Measurements from ENCODE around the gene OXA1L. TPM values are rescaled to one million over a fixed set of nuclear protein-coding genes. Genes with fewer than 3 reads are reported as not detected.
A peak's percentile ranks its signal among the peaks of the same experiment; 100 is the strongest.
"Not testable (repeated sequence)": the region's sequence is repeated elsewhere in the genome, so short reads cannot be mapped to it uniquely, and the experiment has no call there.

Gene OXA1L
- polyA plus RNA-seq (2013, experiment 1 of 2) = 123 TPM
- 125 TPM for polyA plus RNA-seq (2013, experiment 2 of 2)

GRCh38 chr14:22766457-22767322 lies at the start of gene OXA1L:
Gene OXA1L (plus strand): TSS chr14:22766688. CDS start chr14:22766702, 14 bp downstream.
- H3K4me3 ChIP-seq (ENCODE audit: extremely low read depth, insufficient read depth, low read length, poor library complexity, severe bottlenecking) = peak within 1 kb of the TSS; percentile 91
- H3K27ac ChIP-seq (ENCODE audit: low read depth, low read length, severe bottlenecking) = peak within 1 kb of the TSS; percentile 94
- WGBS, 2 experiments (ENCODE audit: insufficient coverage in 2 of 2) = 0% methylated on average over 52 to 54 of the region's 56 CpGs

GRCh38 chr14:22718091-22718490 lies 48.4 kb upstream of the OXA1L start:
- H3K4me3 ChIP-seq (ENCODE audit: extremely low read depth, insufficient read depth, low read length, poor library complexity, severe bottlenecking) = no peak overlapping the region
- H3K27ac ChIP-seq (ENCODE audit: low read depth, low read length, severe bottlenecking) = no peak overlapping the region
- 76 to 82% methylated on average over 2 of the region's 4 CpGs for WGBS, 2 experiments (ENCODE audit: insufficient coverage in 2 of 2)
- no peaks in the 10 kb centered on the region for H3K36me3 ChIP-seq (ENCODE audit: control insufficient read depth, insufficient read depth, low read length)
- H3K4me1 ChIP-seq (ENCODE audit: control insufficient read depth, insufficient read depth, low read length, poor library complexity, severe bottlenecking) = no peaks in the 10 kb centered on the region
- H3K9me3 ChIP-seq (ENCODE audit: control insufficient read depth, low read length) = no peaks in the 10 kb centered on the region

More at GRCh38 chr14:22766457-22767322, at the start of gene OXA1L:
- peaks cover 13% of the 10 kb centered on the region for H3K4me1 ChIP-seq (ENCODE audit: control insufficient read depth, insufficient read depth, low read length, poor library complexity, severe bottlenecking)
- H3K36me3 ChIP-seq (ENCODE audit: control insufficient read depth, insufficient read depth, low read length) = peaks cover 41% of the 10 kb centered on the region
- H3K9me3 ChIP-seq (ENCODE audit: control insufficient read depth, low read length) = peaks cover 10% of the 10 kb centered on the region

- no peaks in the 10 kb centered on the region for H3K9me3 ChIP-seq (ENCODE audit: control insufficient read depth, low read length)
- H3K4me3 ChIP-seq (ENCODE audit: extremely low read depth, insufficient read depth, low read length, poor library complexity, severe bottlenecking) = no peak overlapping the region
- 71 to 100% methylated on average over 1 of the region's 2 CpGs for WGBS, 2 experiments (ENCODE audit: insufficient coverage in 2 of 2)
- no peak overlapping the region for H3K27ac ChIP-seq (ENCODE audit: low read depth, low read length, severe bottlenecking)
- H3K36me3 ChIP-seq (ENCODE audit: control insufficient read depth, insufficient read depth, low read length) = no peaks in the 10 kb centered on the region
- peaks cover 3% of the 10 kb centered on the region for H3K4me1 ChIP-seq (ENCODE audit: control insufficient read depth, insufficient read depth, low read length, poor library complexity, severe bottlenecking)
Measured at GRCh38 chr14:22721213-22721612, 45.3 kb upstream of the OXA1L start.

GRCh38 chr14:22723815-22724214 lies 42.7 kb upstream of the OXA1L start:
- no peak overlapping the region for H3K4me3 ChIP-seq (ENCODE audit: extremely low read depth, insufficient read depth, low read length, poor library complexity, severe bottlenecking)
- peaks cover 3% of the 10 kb centered on the region for H3K4me1 ChIP-seq (ENCODE audit: control insufficient read depth, insufficient read depth, low read length, poor library complexity, severe bottlenecking)
- no peak overlapping the region for H3K27ac ChIP-seq (ENCODE audit: low read depth, low read length, severe bottlenecking)
- no peaks in the 10 kb centered on the region for H3K9me3 ChIP-seq (ENCODE audit: control insufficient read depth, low read length)
- 83 to 100% methylated on average over 1 of the region's 1 CpG for WGBS, 2 experiments (ENCODE audit: insufficient coverage in 2 of 2)
- no peaks in the 10 kb centered on the region for H3K36me3 ChIP-seq (ENCODE audit: control insufficient read depth, insufficient read depth, low read length)

GRCh38 chr14:22724847-22725246 lies 41.6 kb upstream of the OXA1L start:
- H3K9me3 ChIP-seq (ENCODE audit: control insufficient read depth, low read length); H3K27ac ChIP-seq (ENCODE audit: low read depth, low read length, severe bottlenecking); H3K36me3 ChIP-seq (ENCODE audit: control insufficient read depth, insufficient read depth, low read length); H3K4me1 ChIP-seq (ENCODE audit: control insufficient read depth, insufficient read depth, low read length, poor library complexity, severe bottlenecking); H3K4me3 ChIP-seq (ENCODE audit: extremely low read depth, insufficient read depth, low read length, poor library complexity, severe bottlenecking): not testable (repeated sequence)
- 81 to 100% methylated on average over 2 to 5 of the region's 8 CpGs for WGBS, 2 experiments (ENCODE audit: insufficient coverage in 2 of 2)

- not testable (repeated sequence) for H3K27ac ChIP-seq (ENCODE audit: low read depth, low read length, severe bottlenecking); H3K4me3 ChIP-seq (ENCODE audit: extremely low read depth, insufficient read depth, low read length, poor library complexity, severe bottlenecking); H3K36me3 ChIP-seq (ENCODE audit: control insufficient read depth, insufficient read depth, low read length); H3K9me3 ChIP-seq (ENCODE audit: control insufficient read depth, low read length); H3K4me1 ChIP-seq (ENCODE audit: control insufficient read depth, insufficient read depth, low read length, poor library complexity, severe bottlenecking)
- no CpG with 5 or more reads among the region's 3 CpGs for WGBS, 2 experiments (ENCODE audit: insufficient coverage in 2 of 2)
Measured at GRCh38 chr14:22725374-22725773, 41.1 kb upstream of the OXA1L start.

GRCh38 chr14:22726012-22726411 lies 40.5 kb upstream of the OXA1L start:
- H3K4me1 ChIP-seq (ENCODE audit: control insufficient read depth, insufficient read depth, low read length, poor library complexity, severe bottlenecking) = peaks cover 3% of the 10 kb centered on the region

GRCh38 chr14:22732062-22732461 lies 34.4 kb upstream of the OXA1L start:
- H3K27ac ChIP-seq (ENCODE audit: low read depth, low read length, severe bottlenecking); H3K4me3 ChIP-seq (ENCODE audit: extremely low read depth, insufficient read depth, low read length, poor library complexity, severe bottlenecking); H3K9me3 ChIP-seq (ENCODE audit: control insufficient read depth, low read length); H3K36me3 ChIP-seq (ENCODE audit: control insufficient read depth, insufficient read depth, low read length); H3K4me1 ChIP-seq (ENCODE audit: control insufficient read depth, insufficient read depth, low read length, poor library complexity, severe bottlenecking): not testable (repeated sequence)
- 81 to 100% methylated on average over 3 of the region's 5 CpGs for WGBS, 2 experiments (ENCODE audit: insufficient coverage in 2 of 2)

More at GRCh38 chr14:22726012-22726411, 40.5 kb upstream of the OXA1L start:
- 50% methylated on average over 1 of the region's 1 CpG; no CpG with 5 or more reads in 1 of the 2 experiments for WGBS, 2 experiments (ENCODE audit: insufficient coverage in 2 of 2)
- Histone ChIP-seq H3K9me3 (ENCODE audit: control insufficient read depth, low read length) (no peaks in the 10 kb centered on the region), H3K4me3 (ENCODE audit: extremely low read depth, insufficient read depth, low read length, poor library complexity, severe bottlenecking) (no peak overlapping the region), H3K36me3 (ENCODE audit: control insufficient read depth, insufficient read depth, low read length) (no peaks in the 10 kb centered on the region), H3K27ac (ENCODE audit: low read depth, low read length, severe bottlenecking) (no peak overlapping the region)

GRCh38 chr14:22733829-22734228 lies 32.7 kb upstream of the OXA1L start:
- Histone ChIP-seq H3K9me3 (ENCODE audit: control insufficient read depth, low read length) (peaks cover 17% of the 10 kb centered on the region), H3K36me3 (ENCODE audit: control insufficient read depth, insufficient read depth, low read length) (no peaks in the 10 kb centered on the region), H3K4me1 (ENCODE audit: control insufficient read depth, insufficient read depth, low read length, poor library complexity, severe bottlenecking) (no peaks in the 10 kb centered on the region), H3K4me3 (ENCODE audit: extremely low read depth, insufficient read depth, low read length, poor library complexity, severe bottlenecking) (no peak overlapping the region), H3K27ac (ENCODE audit: low read depth, low read length, severe bottlenecking) (no peak overlapping the region)
- 90 to 95% methylated on average over 2 of the region's 2 CpGs for WGBS, 2 experiments (ENCODE audit: insufficient coverage in 2 of 2)

- H3K27ac ChIP-seq (ENCODE audit: low read depth, low read length, severe bottlenecking) = no peak overlapping the region
- peaks cover 17% of the 10 kb centered on the region for H3K9me3 ChIP-seq (ENCODE audit: control insufficient read depth, low read length)
- no peak overlapping the region for H3K4me3 ChIP-seq (ENCODE audit: extremely low read depth, insufficient read depth, low read length, poor library complexity, severe bottlenecking)
- H3K36me3 ChIP-seq (ENCODE audit: control insufficient read depth, insufficient read depth, low read length) = no peaks in the 10 kb centered on the region
- WGBS, 2 experiments (ENCODE audit: insufficient coverage in 2 of 2) = 100% methylated on average over 1 of the region's 2 CpGs; no CpG with 5 or more reads in 1 of the 2 experiments
- H3K4me1 ChIP-seq (ENCODE audit: control insufficient read depth, insufficient read depth, low read length, poor library complexity, severe bottlenecking) = peaks cover 10% of the 10 kb centered on the region
Measured at GRCh38 chr14:22735096-22735495, 31.4 kb upstream of the OXA1L start.

- not testable (repeated sequence) for H3K27ac ChIP-seq (ENCODE audit: low read depth, low read length, severe bottlenecking); H3K36me3 ChIP-seq (ENCODE audit: control insufficient read depth, insufficient read depth, low read length); H3K4me3 ChIP-seq (ENCODE audit: extremely low read depth, insufficient read depth, low read length, poor library complexity, severe bottlenecking)
- Histone ChIP-seq H3K9me3 (ENCODE audit: control insufficient read depth, low read length) (peaks cover 17% of the 10 kb centered on the region), H3K4me1 (ENCODE audit: control insufficient read depth, insufficient read depth, low read length, poor library complexity, severe bottlenecking) (peaks cover 12% of the 10 kb centered on the region)
- WGBS, 2 experiments (ENCODE audit: insufficient coverage in 2 of 2) = 83 to 92% methylated on average over 2 to 3 of the region's 14 CpGs
Measured at GRCh38 chr14:22736384-22736783, 30.1 kb upstream of the OXA1L start.
